DND-41 (cell line): Measurements from ENCODE around the gene CLK2.
"Not testable (repeated sequence)": the region's sequence is repeated elsewhere in the genome, so short reads cannot be mapped to it uniquely, and the experiment has no call there.

Experiments
- ATAC-seq: fragments of 200-7000 bp; cut with Tn5 transposase; 3 replicates; pipeline ENCODE4 v1.9.1; 2021; ENCODE audit warnings: low read depth; ENCODE audit not compliant: insufficient read depth
- DNase-seq: peaks from one replicate; pipeline ENCODE4 v3.0.0-alpha.2; 2020
- H2AFZ ChIP-seq: 2 replicates; pipeline ENCODE4 v1.6.0; 2012; ENCODE audit warnings: low read depth, low read length
- H3K27ac ChIP-seq: 2 replicates; pipeline ENCODE4 v1.5.1; 2012; ENCODE audit warnings: low read length, inconsistent platforms
- H3K27me3 ChIP-seq: fragments of 200-600 bp; sonication (generic); 2 replicates; pipeline ENCODE4 v1.6.0; 2012; ENCODE audit warnings: low read length, mild to moderate bottlenecking, inconsistent platforms; ENCODE audit not compliant: insufficient read depth, poor library complexity
- H3K36me3 ChIP-seq: 2 replicates; pipeline ENCODE4 v1.5.1; 2012; ENCODE audit warnings: low read length, inconsistent platforms; ENCODE audit not compliant: insufficient read depth
- H3K4me1 ChIP-seq: 2 replicates; pipeline ENCODE4 v1.5.1; 2012; ENCODE audit warnings: mild to moderate bottlenecking, low read length; ENCODE audit not compliant: insufficient read depth
- H3K4me2 ChIP-seq: 2 replicates; pipeline ENCODE4 v1.6.0; 2012; ENCODE audit warnings: mild to moderate bottlenecking, moderate library complexity, low read length, inconsistent platforms; ENCODE audit not compliant: insufficient read depth
- H3K4me3 ChIP-seq, 2 experiments: fragments of 200-600 bp in 1 of 2; shearing (Covaris generic) in 1 of 2; 2 replicates each; pipeline ENCODE4 v1.5.1; 2012 to 2016; ENCODE audit warnings: inconsistent platforms in 2 of 2, low read length in 2 of 2, mild to moderate bottlenecking in 2 of 2, low read depth in 1 of 2, moderate library complexity in 1 of 2
- H3K79me2 ChIP-seq: 2 replicates; pipeline ENCODE4 v1.6.0; 2012; ENCODE audit warnings: low read length, inconsistent platforms; ENCODE audit not compliant: insufficient read depth
- H3K9ac ChIP-seq: 2 replicates; pipeline ENCODE4 v1.6.0; 2012; ENCODE audit warnings: low read depth, mild to moderate bottlenecking, inconsistent platforms, low read length, moderate library complexity
- H3K9me3 ChIP-seq: 2 replicates; pipeline ENCODE4 v1.5.1; 2012; ENCODE audit warnings: low read length, moderate library complexity, mild to moderate bottlenecking, inconsistent platforms; ENCODE audit not compliant: insufficient read depth, severe bottlenecking
- H4K20me1 ChIP-seq: 2 replicates; pipeline ENCODE4 v1.6.0; 2012; ENCODE audit warnings: low read length; ENCODE audit not compliant: insufficient read depth
- EZH2 ChIP-seq: IDR thresholded peaks from 3 replicates; pipeline ENCODE4 v1.6.1; 2012; ENCODE audit warnings: borderline replicate concordance, low read depth, mild to moderate bottlenecking, moderate library complexity, low read length, inconsistent platforms; ENCODE audit not compliant: severe bottlenecking
- TF ChIP-seq, protein P1 (sequence below): IDR thresholded peaks from 2 replicates; pipeline ENCODE4 v1.5.1; 2012; ENCODE audit warnings: borderline replicate concordance, low read length, moderate library complexity, mild to moderate bottlenecking; ENCODE audit not compliant: poor library complexity, severe bottlenecking; ENCODE audit errors: extremely low read depth

CLK2 gene

DNA sequence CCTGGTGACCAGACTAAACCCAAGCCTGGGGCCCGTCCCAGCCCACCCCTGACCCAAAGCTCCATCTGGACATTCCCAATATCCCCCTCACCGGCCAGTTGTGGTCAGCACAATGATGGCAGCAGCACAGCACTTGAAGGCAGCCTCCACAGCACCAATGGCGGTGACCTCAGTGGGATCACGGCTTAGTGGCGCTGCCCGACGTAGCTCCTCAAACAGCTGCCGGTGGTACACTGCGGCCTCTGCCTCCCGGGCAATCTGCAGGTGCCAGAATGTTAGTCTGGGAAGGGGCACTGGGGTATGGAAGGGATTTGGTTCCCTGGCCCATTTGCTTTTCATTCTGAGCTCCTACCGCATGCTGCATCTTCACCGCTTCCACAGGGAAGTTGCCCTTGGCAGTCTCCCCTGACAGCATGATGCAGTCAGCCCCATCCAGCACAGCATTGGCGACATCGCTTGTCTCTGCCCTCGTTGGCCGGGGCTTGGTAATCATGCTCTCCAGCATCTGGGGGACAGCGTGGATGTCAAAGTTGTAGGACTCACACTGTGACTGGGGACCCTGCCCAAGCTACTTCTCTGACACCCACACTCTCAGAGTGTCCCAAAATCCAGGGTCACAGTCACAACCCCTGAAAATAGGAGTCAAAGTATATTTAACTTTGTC is 19.9 kb upstream of the CLK2 start:
- no peak overlapping the region for H2AFZ ChIP-seq
- H3K4me3 ChIP-seq = no peak overlapping the region
- DNase-seq (no peak), ATAC-seq (no peak)
- H3K9me3 ChIP-seq = no peaks in the 10 kb centered on the region
- H3K9ac ChIP-seq = no peak overlapping the region
- H3K27ac ChIP-seq = no peak overlapping the region
- no peaks in the 10 kb centered on the region for H3K36me3 ChIP-seq
- no peaks in the 10 kb centered on the region for H3K4me1 ChIP-seq
- H3K79me2 ChIP-seq = no peaks in the 10 kb centered on the region
- TF ChIP-seq EZH2 = no peak
- no peak overlapping the region for H3K4me2 ChIP-seq
- no peaks in the 10 kb centered on the region for H4K20me1 ChIP-seq
- no peaks in the 10 kb centered on the region for H3K27me3 ChIP-seq

DNA sequence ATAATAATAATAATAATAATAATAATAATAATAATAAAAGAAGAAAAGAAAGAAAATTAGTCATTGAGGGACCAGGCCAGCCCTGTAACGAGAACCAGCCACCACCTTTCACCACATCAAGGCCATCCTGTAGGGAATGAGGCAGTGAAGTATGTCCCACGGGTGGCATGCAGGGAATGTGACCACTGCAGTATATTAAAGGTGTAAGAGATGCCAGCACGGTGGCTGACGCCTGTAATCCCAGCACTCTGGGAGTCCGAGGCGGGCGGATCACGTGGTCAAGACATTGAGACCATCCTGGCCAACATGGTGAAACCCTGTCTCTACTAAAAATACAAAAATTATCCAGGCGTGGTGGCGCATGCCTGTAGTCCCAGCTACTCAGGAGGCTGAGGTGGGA is 17.7 kb upstream of the CLK2 start:
- not testable (repeated sequence) for H3K79me2 ChIP-seq, H3K27ac ChIP-seq, H2AFZ ChIP-seq, H3K4me3 ChIP-seq, H3K4me1 ChIP-seq, DNase-seq, H3K9me3 ChIP-seq, H3K4me2 ChIP-seq, H4K20me1 ChIP-seq, H3K9ac ChIP-seq, H3K27me3 ChIP-seq, ATAC-seq, H3K36me3 ChIP-seq

GRCh38 chr1:155287987-155288543 is 14.8 kb upstream of the CLK2 start:
- H2AFZ ChIP-seq = no peak overlapping the region
- H3K9ac ChIP-seq = no peak overlapping the region
- no peak overlapping the region for H3K4me3 ChIP-seq
- H3K9me3 ChIP-seq = no peaks in the 10 kb centered on the region
- peaks cover 4% of the 10 kb centered on the region for H3K36me3 ChIP-seq
- no peaks in the 10 kb centered on the region for H3K27me3 ChIP-seq
- ATAC-seq (no peak), DNase-seq (no peak)
- no peaks in the 10 kb centered on the region for H3K79me2 ChIP-seq
- no peaks in the 10 kb centered on the region for H3K4me1 ChIP-seq
- TF ChIP-seq, protein P1, sequence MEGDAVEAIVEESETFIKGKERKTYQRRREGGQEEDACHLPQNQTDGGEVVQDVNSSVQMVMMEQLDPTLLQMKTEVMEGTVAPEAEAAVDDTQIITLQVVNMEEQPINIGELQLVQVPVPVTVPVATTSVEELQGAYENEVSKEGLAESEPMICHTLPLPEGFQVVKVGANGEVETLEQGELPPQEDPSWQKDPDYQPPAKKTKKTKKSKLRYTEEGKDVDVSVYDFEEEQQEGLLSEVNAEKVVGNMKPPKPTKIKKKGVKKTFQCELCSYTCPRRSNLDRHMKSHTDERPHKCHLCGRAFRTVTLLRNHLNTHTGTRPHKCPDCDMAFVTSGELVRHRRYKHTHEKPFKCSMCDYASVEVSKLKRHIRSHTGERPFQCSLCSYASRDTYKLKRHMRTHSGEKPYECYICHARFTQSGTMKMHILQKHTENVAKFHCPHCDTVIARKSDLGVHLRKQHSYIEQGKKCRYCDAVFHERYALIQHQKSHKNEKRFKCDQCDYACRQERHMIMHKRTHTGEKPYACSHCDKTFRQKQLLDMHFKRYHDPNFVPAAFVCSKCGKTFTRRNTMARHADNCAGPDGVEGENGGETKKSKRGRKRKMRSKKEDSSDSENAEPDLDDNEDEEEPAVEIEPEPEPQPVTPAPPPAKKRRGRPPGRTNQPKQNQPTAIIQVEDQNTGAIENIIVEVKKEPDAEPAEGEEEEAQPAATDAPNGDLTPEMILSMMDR = no peak
- TF ChIP-seq EZH2 = no peak
- H3K27ac ChIP-seq = no peak overlapping the region
- H4K20me1 ChIP-seq = peaks cover 2% of the 10 kb centered on the region; the same call in 1 of the 2 replicates
- no peak overlapping the region for H3K4me2 ChIP-seq

DNA sequence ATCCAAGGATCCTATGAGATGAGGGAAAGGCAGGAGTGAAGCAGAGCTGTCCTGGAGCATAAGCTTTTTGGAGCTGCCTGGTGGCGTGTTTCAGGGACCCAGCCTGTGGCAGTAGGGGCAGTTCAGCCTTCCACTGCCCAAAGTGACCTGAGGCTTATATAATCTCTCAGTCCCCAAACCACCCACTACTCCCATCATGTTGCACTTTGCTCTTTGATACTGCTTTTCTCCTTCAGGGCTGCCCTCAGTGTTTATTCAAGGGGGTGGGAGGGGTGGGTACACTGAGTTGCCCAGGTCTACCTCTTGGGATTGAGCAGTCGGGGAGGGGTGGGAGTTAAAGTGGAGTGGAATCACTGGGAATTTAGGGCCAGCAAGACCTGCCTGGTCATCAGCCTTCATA is 13.2 kb upstream of the CLK2 start:
- ATAC-seq (no peak), DNase-seq (no peak)
- TF ChIP-seq, protein P1 = no peak
- TF ChIP-seq EZH2 = no peak
- H3K27me3 ChIP-seq = no peaks in the 10 kb centered on the region
- no peaks in the 10 kb centered on the region for H3K4me1 ChIP-seq
- no peak overlapping the region for H3K4me3 ChIP-seq
- H3K27ac ChIP-seq = no peak overlapping the region
- peaks cover 2% of the 10 kb centered on the region; the same call in 1 of the 2 replicates for H4K20me1 ChIP-seq
- no peaks in the 10 kb centered on the region for H3K9me3 ChIP-seq
- H3K79me2 ChIP-seq = no peaks in the 10 kb centered on the region
- no peak overlapping the region for H2AFZ ChIP-seq
- no peak overlapping the region for H3K9ac ChIP-seq
- no peak overlapping the region for H3K4me2 ChIP-seq
- peaks cover 7% of the 10 kb centered on the region for H3K36me3 ChIP-seq
